Astrocyte of the spinal cord (primary cell): Measurements from ENCODE around the gene IFT81.

Source experiments
- DNase-seq: peaks from one replicate; pipeline ENCODE4 v3.0.0; 2011; ENCODE audit warnings: low read depth, low spot score
- H3K4me3 ChIP-seq: 2 replicates; pipeline ENCODE4 v1.5.1; 2011; ENCODE audit warnings: low read depth, mild to moderate bottlenecking, low read length, moderate library complexity
- in situ Hi-C: cut with HindIII; loops from 2 replicates; pipeline ENCODE4 v1.10.0; 2017; ENCODE audit warnings: low sequenced_read_pairs
- TF ChIP-seq, protein P1 (sequence below): IDR thresholded peaks from 2 replicates; pipeline ENCODE4 v1.5.1; 2012; ENCODE audit warnings: low read depth, mild to moderate bottlenecking, low read length, inconsistent platforms

IFT81 gene

DNA sequence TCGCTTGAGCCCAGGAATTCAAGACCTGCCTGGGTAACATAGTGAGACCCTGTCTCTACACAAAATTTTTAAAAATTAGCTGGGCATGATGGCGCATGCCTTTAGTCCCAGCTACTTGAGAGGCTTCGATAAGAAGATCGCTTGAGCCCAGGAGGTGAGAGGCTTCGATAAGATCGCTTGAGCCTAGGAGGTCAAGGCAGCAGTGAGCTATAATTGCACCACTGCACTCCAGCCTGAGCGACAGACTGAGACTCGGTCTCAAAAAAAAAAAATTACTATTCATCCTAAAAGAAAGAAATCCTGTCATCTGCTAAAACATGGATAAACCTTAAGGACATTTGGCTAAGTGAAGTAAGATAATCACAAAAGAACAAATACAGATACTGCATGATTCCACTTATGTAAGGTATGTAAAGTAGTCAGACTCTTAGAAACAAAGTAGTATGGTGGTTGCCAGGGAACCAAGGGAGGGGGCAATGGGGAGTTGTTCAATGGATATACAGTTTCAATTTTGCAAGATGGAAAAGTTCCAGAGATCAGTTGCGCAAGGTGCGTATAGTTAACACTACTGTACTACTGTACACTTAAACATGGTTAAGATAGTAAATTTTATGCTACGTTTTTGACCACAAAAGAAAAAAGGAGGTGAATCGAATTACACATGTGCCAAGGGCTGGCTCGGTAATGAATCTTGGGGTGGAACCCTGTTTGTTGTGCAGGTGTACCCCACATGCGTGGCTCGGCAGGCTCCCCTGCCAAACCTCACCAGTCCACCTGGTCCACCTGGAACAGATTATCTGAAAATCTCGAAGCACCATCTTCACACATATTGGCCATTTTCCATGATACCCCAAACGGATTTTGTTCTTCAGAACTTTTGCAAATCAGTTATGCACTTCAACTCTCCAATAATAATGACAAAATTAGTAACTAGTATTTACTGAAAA, 138.6 kb downstream of the IFT81 start:
- no peak overlapping the region for H3K4me3 ChIP-seq
- no peak for DNase-seq
- in situ Hi-C loops: no loop called here
- TF ChIP-seq, protein P1, sequence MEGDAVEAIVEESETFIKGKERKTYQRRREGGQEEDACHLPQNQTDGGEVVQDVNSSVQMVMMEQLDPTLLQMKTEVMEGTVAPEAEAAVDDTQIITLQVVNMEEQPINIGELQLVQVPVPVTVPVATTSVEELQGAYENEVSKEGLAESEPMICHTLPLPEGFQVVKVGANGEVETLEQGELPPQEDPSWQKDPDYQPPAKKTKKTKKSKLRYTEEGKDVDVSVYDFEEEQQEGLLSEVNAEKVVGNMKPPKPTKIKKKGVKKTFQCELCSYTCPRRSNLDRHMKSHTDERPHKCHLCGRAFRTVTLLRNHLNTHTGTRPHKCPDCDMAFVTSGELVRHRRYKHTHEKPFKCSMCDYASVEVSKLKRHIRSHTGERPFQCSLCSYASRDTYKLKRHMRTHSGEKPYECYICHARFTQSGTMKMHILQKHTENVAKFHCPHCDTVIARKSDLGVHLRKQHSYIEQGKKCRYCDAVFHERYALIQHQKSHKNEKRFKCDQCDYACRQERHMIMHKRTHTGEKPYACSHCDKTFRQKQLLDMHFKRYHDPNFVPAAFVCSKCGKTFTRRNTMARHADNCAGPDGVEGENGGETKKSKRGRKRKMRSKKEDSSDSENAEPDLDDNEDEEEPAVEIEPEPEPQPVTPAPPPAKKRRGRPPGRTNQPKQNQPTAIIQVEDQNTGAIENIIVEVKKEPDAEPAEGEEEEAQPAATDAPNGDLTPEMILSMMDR: no peak

DNA sequence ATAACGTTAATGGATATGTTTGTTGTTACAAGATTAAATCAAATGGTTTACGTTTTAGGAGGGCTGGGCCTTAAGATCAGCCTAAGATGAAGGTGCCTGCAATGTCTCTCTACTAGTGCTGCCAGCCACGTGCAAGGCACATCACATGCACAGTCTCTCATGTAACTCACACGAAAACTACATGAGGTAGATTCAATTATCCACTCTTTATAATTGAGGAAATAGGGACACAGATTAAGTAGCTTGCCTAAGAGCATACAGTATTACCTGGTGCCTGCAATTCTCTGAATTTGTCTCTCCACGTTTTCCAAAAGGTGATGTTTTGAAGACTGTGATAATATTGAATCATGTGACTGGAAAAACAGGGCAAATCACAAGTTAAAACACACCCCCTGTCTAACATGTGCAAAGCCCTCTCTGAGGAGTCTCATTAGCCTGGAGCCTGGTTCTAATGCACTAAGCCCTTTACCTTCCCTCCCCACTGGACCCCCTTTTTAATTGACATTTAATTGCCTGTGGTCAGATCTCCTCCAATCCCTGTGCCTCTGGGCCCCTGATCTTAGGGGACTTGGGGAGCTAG, 142.3 kb downstream of the IFT81 start:
- no peak for DNase-seq
- H3K4me3 ChIP-seq: no peak overlapping the region
- in situ Hi-C loops: no loop called here
- TF ChIP-seq, protein P1: no peak

DNA sequence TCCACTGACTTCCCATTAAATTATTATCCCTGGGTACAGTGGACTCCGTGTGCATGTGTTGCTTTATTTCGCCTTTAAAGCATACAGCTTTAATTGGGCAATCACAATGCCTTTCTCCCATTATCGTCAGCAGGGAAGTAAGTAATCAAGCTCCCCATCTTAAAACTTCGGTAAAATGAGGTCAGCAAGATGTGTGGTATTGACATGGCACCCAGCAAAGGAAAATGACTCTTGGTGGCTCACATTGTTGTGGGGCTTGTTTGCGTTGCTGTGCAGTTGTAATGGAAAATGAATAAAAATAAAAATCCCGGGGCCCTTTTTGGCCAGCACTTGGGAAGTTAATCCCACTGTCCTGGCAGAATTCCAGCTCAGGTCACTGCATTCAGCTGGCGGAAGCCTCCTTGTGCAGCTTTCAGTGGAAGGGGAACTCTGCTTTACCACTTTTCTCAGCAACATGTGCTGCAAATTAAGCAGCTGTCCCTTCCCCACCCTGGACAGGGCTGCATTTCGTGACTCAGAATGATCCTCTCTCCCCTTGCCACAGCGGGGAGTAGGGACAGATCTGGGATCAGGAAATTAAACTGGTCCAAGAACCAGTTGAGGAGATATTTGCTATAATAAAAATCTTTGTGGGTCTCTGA, 142.9 kb downstream of the IFT81 start:
- DNase-seq: peak; percentile 87
- TF ChIP-seq, protein P1: no peak
- H3K4me3 ChIP-seq: no peak overlapping the region
- in situ Hi-C loops: no loop called here
